Fibroblast of villous mesenchyme (primary cell): ENCODE data around the gene CCDC191. TPM values are rescaled to one million over a fixed set of nuclear protein-coding genes. Genes with fewer than 3 reads are reported as not detected.

ENCODE experiments used
- DNase-seq: peaks from one replicate; pipeline ENCODE4 v3.0.0-alpha.2; 2010; ENCODE audit warnings: low read depth
- H3K4me3 ChIP-seq: 2 replicates; pipeline ENCODE4 v1.5.1; 2011; ENCODE audit warnings: low read depth, mild to moderate bottlenecking, low read length
- total RNA-seq: library from RNA; depleted of rRNA; stranded (reverse); fragments of >200 nt; gene quantifications from 2 replicates; pipeline ENCODE4 v1.2.3, GENCODE V29; 2012
- TF ChIP-seq, protein P1 (sequence below): IDR thresholded peaks from 2 replicates; pipeline ENCODE4 v1.5.1; 2012; ENCODE audit warnings: low read depth, mild to moderate bottlenecking, low read length; ENCODE audit not compliant: insufficient read depth

Gene CCDC191
- total RNA-seq, 1 donor, result 1.7 TPM

DNA sequence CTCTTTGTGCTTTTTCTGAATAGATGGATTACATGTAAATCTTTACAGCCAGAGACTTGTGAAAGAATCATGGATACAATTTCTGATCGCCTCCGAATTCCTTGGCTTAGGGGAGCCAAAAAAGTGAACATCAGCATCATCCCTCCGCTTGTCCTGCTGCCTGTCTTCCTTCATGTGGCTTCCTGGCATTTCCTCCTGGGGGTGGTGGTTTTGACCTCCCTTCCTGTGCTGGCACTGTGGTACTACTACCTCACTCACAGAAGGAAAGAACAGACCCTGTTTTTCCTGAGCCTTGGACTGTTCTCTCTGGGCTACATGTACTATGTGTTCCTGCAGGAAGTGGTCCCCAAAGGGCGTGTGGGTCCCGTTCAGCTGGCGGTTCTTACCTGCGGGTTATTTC, 102.6 kb downstream of the CCDC191 start:
- DNase-seq, result no peak
- H3K4me3 ChIP-seq, result no peak overlapping the region
- TF ChIP-seq, protein P1, sequence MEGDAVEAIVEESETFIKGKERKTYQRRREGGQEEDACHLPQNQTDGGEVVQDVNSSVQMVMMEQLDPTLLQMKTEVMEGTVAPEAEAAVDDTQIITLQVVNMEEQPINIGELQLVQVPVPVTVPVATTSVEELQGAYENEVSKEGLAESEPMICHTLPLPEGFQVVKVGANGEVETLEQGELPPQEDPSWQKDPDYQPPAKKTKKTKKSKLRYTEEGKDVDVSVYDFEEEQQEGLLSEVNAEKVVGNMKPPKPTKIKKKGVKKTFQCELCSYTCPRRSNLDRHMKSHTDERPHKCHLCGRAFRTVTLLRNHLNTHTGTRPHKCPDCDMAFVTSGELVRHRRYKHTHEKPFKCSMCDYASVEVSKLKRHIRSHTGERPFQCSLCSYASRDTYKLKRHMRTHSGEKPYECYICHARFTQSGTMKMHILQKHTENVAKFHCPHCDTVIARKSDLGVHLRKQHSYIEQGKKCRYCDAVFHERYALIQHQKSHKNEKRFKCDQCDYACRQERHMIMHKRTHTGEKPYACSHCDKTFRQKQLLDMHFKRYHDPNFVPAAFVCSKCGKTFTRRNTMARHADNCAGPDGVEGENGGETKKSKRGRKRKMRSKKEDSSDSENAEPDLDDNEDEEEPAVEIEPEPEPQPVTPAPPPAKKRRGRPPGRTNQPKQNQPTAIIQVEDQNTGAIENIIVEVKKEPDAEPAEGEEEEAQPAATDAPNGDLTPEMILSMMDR, result no peak

DNA sequence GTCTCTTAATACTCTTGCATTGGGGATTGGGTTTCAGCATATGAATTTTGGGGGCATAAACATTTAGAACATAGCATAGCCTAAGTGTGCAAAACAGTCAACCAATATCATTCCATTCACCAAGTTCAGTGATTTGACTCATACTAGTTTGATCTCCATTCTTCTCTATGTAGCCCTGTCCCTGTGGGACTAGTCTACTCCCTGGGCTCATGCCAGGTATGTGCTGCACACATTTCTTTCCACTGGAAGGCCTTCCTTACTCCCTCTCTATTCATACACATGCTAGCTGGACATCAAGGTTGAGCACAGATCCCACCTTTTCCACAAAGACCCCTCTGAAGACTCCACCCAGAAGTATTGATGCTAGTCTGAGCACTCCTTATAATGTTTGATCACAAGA, 103.4 kb downstream of the CCDC191 start:
- DNase-seq, result no peak
- H3K4me3 ChIP-seq, result no peak overlapping the region
- TF ChIP-seq, protein P1, result no peak

DNA sequence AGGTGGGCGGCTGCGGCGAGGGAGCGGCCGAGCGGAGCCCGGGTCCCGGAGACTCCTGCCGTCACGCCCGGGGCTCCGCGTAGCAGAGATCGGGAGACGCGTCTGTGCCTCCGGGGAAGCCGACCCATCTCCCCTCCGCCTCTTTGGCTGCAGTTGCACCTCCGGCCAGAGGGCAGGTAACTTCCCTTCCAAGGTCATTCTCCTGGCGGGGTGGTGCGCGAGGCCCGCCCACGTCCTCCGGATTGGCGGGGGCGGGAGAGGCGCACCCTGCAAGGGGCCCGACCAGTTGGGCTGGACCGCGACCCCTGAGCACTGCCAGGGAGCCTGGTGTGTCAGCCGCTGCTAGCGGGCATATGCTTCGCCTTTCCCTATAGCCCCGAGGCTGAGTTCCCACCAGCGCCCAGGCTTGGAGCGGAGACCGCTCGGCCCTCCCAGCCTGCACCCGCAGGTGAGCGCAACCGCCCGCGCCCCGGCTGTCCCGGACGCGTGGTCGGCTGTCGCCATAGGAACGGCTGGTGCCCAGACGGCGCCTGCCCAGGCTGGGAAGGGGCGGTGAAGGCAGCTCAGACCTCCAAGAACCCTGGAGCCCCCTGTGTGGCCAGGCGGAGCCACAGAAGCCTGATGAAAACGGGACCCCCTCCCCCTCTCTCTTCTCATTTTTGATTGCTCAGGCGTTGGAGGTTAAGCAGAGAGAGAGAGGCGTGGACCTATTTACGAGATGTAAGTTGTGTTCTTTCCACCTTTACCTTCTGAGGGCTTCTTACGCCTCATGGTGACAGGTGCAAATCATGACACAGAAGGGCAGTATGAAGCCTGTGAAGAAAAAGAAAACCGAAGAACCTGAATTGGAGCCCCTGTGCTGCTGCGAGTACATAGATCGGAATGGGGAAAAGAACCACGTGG, 108.1 kb downstream of the CCDC191 start:
- DNase-seq, result no peak
- H3K4me3 ChIP-seq, result peak overlapping the region; percentile 67
- TF ChIP-seq, protein P1, result no peak

DNA sequence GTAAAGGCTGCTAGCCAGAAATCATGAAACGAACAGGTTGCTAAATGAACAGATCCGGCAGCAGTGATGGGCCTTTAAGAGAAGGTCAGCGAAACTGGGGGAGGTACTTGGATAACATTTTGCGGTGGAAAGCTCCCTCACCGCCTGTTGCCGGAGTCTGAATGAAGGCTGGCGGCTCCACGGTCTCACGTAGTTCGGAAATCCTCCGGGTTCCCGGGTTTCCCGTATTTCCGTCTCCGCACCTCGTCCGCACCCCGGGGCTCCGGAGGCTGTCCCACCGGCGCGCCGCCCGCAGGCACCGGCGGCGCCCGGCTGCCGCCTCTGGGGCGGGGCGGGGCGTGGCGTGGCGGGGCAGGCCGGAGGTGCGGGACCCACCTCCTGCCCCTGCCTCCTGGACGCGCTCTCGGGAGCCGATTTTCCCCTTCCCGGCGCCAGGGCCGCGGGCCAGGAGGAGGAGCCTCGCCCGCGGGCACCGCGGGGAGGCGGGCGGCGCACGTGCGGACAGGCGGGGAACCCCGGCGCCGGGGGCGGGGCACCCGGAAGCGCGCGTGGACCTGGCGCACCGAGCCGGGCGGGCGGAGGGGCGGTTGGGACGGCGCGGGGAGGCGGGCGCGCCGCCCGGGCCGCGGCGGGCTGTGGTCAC, 108.8 kb downstream of the CCDC191 start, which contains the start of gene ZDHHC23:
TSS of gene ZDHHC23 (plus strand) at position 642 of the 643 bp plus-strand sequence. CDS start 790 bp downstream, outside the sequence.
- peak; percentile 19 for DNase-seq
- TF ChIP-seq, protein P1, result no peak
- H3K4me3 ChIP-seq, result peak within 1 kb of the TSS; percentile 67

DNA sequence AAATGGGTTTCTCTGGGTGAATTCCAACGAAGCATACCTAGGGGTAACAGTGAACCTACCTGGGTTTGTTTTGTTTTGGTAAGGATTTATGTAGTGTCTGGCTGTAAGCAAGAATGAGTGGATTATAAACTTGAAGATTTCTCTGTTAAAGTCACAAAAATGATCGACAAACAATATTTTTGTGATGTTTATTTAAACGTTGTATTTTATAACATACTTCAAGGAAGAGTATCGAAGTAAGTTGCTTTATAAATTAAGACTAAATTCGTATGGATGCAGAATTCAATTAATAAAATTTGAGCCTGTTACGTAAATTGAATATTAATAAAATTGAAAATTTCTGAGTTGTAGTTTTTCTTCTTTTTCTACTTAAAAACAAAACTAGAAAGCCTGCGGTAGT, 109.5 kb downstream of the CCDC191 start:
- no peak overlapping the region for H3K4me3 ChIP-seq
- TF ChIP-seq, protein P1, result no peak
- DNase-seq, result no peak

DNA sequence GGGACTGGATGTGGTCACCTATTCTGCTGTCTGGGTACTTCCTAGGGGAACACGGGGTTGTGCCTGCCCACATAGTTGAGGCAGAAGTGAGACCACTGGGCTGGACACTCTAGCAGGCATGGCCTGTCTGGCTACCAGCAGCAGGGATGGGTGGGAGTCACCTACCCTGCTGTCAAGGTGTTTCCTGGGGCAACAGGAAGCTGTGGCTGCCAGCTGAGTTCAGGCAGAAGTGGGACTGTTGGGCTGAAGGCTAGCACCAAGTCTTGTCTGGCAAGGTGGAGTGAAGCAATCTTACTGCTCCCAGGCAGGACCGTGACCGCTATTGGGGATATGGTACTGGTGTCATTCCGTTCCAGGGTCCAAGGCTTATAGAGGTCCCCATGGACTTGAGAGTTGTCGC, 128.8 kb downstream of the CCDC191 start:
- no peak overlapping the region for H3K4me3 ChIP-seq
- TF ChIP-seq, protein P1, result no peak
- no peak for DNase-seq
